GM12873 (cell line): ENCODE data around the gene ASTN1.

Source experiments
- TF ChIP-seq, protein P1 (sequence below): IDR thresholded peaks from 2 replicates; pipeline ENCODE4 v1.5.1; 2012; ENCODE audit warnings: low read depth, mild to moderate bottlenecking, moderate library complexity, low read length, control low read depth; ENCODE audit not compliant: insufficient read depth; ENCODE audit errors: missing control alignments

The ASTN1 gene

GRCh38 chr1:177174921-177175634 lies 10.6 kb upstream of the ASTN1 start:
- TF ChIP-seq, protein P1, sequence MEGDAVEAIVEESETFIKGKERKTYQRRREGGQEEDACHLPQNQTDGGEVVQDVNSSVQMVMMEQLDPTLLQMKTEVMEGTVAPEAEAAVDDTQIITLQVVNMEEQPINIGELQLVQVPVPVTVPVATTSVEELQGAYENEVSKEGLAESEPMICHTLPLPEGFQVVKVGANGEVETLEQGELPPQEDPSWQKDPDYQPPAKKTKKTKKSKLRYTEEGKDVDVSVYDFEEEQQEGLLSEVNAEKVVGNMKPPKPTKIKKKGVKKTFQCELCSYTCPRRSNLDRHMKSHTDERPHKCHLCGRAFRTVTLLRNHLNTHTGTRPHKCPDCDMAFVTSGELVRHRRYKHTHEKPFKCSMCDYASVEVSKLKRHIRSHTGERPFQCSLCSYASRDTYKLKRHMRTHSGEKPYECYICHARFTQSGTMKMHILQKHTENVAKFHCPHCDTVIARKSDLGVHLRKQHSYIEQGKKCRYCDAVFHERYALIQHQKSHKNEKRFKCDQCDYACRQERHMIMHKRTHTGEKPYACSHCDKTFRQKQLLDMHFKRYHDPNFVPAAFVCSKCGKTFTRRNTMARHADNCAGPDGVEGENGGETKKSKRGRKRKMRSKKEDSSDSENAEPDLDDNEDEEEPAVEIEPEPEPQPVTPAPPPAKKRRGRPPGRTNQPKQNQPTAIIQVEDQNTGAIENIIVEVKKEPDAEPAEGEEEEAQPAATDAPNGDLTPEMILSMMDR = no peak

DNA sequence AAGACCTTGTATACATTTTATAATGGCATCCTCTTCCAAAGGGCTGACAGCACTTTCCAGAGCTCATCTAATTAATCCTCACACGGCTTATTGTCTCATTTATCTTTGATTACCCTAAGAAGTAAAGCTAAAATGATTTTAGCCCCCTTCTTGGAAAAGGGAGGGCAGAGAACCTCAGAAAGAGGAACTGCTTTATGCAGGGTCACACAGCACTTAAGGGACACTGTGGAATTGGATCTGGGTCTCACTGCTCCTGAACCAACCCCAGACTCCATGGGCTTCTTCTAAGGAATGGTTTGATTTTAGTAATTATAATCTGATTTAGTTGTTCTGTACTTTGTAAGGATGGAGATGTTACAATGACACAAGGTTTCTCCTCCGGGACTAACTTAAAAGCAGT lies 9.5 kb upstream of the ASTN1 start:
- TF ChIP-seq, protein P1 = no peak

DNA sequence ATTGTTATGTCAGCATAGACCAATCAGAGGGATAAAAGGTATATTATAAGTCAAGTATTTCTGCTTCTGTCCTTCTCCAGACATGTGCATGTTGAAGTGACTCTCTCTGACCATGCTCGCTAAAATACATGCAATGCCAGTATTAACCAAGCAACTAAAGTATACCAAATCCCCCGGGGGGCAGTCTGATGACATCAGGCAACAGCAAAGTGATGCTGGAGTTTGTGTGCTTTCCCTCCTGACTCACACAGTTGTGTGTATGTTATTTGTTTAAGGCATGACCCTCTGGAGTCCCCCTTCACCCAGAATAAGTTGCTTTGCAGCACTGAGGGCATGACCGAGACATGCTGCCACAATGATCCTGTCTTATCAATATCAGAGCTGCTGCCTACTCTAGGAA lies 8.4 kb upstream of the ASTN1 start:
- TF ChIP-seq, protein P1 = no peak

DNA sequence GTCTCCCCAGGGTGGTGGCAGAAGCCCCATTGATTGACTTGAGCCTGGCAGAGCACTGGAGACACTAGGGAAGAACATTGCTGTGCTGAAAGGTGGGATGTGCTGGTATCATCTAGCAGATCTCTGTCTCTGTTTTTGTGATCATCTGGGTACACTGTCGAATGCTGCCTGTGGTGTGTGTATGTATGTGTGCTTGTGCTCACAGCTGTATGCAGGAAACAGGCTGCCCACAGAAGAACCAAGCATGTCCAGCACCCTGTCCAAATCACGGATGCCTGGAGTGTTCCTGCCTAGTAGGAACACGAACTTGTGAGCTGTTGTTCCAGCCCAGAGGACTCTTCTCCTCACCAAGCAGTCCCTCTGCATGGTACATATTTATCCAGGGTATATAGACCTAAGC lies 7.8 kb upstream of the ASTN1 start:
- TF ChIP-seq, protein P1 = no peak

GRCh38 chr1:177171536-177172123 lies 7.1 kb upstream of the ASTN1 start:
- TF ChIP-seq, protein P1 = no peak

- TF ChIP-seq, protein P1 = no peak
These were observed 6.4 kb upstream of the ASTN1 start, which contains the start of gene BRINP2 for GRCh38 chr1:177170756-177171535. Gene BRINP2, plus strand, starts transcription at chr1:177170958. Its CDS starts 58,919 bp downstream, at chr1:177229877.

GRCh38 chr1:177165069-177165439 lies 542 bp upstream of the ASTN1 start:
- TF ChIP-seq, protein P1 = no peak
